Sigmoid colon (tissue), 7 donors: ENCODE measurements around the gene COLEC12. TPM values are rescaled to one million over a fixed set of nuclear protein-coding genes. Genes with fewer than 3 reads are reported as not detected.
A peak's percentile ranks its signal among the peaks of the same experiment; 100 is the strongest.

Experiments
- DNase-seq: peaks from one replicate; pipeline ENCODE4 v3.0.0-alpha.2; 2019
- H3K27ac ChIP-seq, 4 donors: fragments of 200-600 bp; sonication (generic); one replicate each; pipeline ENCODE4 v1.5.1; 2016 to 2019; ENCODE audit warnings: mild to moderate bottlenecking in 1 of 4
- H3K27me3 ChIP-seq, 3 donors: fragments of 200-600 bp; sonication (generic); one replicate each; pipeline ENCODE4 v1.5.1; 2019; ENCODE audit warnings: mild to moderate bottlenecking in 1 of 3
- H3K36me3 ChIP-seq, 4 donors: fragments of 200-600 bp; sonication (generic); one replicate each; pipeline ENCODE4 v1.5.1; 2016 to 2019
- H3K4me1 ChIP-seq, 4 donors: fragments of 200-600 bp; sonication (generic); one replicate each; pipeline ENCODE4 v1.5.1; 2017 to 2019
- H3K4me3 ChIP-seq, 4 donors: fragments of 200-600 bp; sonication (generic); one replicate each; pipeline ENCODE4 v1.5.1; 2017 to 2019; ENCODE audit warnings: mild to moderate bottlenecking in 2 of 4, moderate library complexity in 1 of 4
- H3K9me3 ChIP-seq, 4 donors: fragments of 200-600 bp in 3 of 4; sonication (generic) in 3 of 4; one replicate each; pipeline versions ENCODE4 v1.5.1 to v1.6.1; 2013 to 2019
- EP300 ChIP-seq, 4 donors: sonication (generic); formaldehyde crosslinking; IDR thresholded peaks; one replicate each; pipeline ENCODE4 v1.6.1; 2017; ENCODE audit warnings: antibody characterized with exemption in 4 of 4
- POLR2A ChIP-seq, 2 donors: fragments of 450-650 bp; IDR thresholded peaks; one replicate each; pipeline ENCODE4 v1.6.1; 2016; ENCODE audit warnings: antibody characterized with exemption in 2 of 2, mild to moderate bottlenecking in 2 of 2, moderate library complexity in 2 of 2
- POLR2AphosphoS5 ChIP-seq, 4 donors: sonication (generic); formaldehyde crosslinking; IDR thresholded peaks; one replicate each; pipeline ENCODE4 v1.6.1; 2017; ENCODE audit warnings: antibody characterized with exemption in 4 of 4
- WGBS, 2 donors: extraction: QIAGEN DNeasy Blood & Tissue Kit; methylation state at CpG; one replicate each; pipeline ENCODE4 v1.1.7; 2013; 5-methylcytosine and 5-hydroxymethylcytosine counted together
- intact Hi-C: fragments of 100-400 bp; cut with DNase I; formaldehyde crosslinking; loops from one replicate; pipeline ENCODE4 v1.15.1; 2023
- polyA plus RNA-seq, 3 donors: library from polyadenylated mRNA; stranded (reverse); fragments of 200-250 nt; gene quantifications; one replicate each; pipeline ENCODE4 v1.2.3, GENCODE V29; 2013
- total RNA-seq, 4 donors: library from RNA; depleted of rRNA; stranded (reverse); fragments of >200 nt; gene quantifications; one replicate each; pipeline ENCODE4 v1.1.0, GENCODE V29; 2016
- TF ChIP-seq, protein P1 (sequence below), 4 experiments: fragments of 450-650 bp in 3 of 4; fragments of 200-600 bp in 1 of 4; IDR thresholded peaks; one replicate each; pipeline ENCODE4 v1.5.1; 2016 to 2019; ENCODE audit warnings: antibody characterized with exemption in 4 of 4, mild to moderate bottlenecking in 3 of 4, moderate library complexity in 2 of 4
- donor health status: healthy with polysubstance abuse.
- donor health status: Bipolar disorder and iron deficiency.
- donor health status: healthy.

Gene COLEC12
- total and polyA plus RNA-seq, 7 donors: 0.69 to 24.7 (median 15.9) TPM

DNA sequence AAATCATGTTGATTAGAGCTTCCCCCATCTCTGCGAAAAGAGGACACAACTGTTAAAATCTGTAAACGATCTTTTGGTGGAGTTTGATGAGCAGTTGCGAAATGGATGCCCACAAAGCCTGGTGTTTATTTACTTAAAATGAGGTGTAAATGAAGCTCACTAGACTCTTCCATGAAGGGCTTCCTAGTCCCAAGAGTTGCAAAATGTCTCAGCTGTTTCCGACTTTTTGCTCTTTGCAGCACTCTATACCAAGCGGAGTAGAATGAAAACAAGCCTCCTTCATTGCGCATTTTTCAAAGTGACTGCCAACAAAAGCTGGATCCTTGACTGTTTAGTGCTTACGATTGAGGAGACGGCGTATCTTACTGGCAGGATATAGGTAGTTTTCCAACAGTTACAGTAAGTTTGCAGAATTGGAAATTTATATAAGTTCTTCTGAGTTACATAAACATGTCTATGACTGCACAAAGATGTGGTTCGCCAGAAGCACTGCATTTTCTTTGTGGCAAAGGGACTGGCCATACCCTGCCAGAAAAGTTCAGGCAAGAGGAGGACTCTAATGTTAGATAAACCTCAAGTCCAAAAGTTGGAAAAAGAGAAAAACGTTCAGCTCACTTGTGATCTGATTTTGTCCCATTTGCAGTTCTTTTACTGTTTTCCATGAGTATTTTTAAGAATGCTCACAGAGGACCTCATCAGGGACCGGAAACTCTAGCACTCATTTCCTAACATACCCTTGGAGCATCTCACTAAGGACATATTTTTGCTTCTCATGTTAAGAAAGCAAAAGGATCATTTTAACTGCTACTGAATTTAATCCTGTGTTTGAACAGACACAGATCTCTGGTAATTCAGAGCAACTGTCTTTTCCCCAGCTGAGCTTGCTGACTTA lies 42.7 kb downstream of the COLEC12 start:
- no peak for TF ChIP-seq POLR2A (IDR thresholded peaks at IDR 0.05)
- TF ChIP-seq, protein P1, sequence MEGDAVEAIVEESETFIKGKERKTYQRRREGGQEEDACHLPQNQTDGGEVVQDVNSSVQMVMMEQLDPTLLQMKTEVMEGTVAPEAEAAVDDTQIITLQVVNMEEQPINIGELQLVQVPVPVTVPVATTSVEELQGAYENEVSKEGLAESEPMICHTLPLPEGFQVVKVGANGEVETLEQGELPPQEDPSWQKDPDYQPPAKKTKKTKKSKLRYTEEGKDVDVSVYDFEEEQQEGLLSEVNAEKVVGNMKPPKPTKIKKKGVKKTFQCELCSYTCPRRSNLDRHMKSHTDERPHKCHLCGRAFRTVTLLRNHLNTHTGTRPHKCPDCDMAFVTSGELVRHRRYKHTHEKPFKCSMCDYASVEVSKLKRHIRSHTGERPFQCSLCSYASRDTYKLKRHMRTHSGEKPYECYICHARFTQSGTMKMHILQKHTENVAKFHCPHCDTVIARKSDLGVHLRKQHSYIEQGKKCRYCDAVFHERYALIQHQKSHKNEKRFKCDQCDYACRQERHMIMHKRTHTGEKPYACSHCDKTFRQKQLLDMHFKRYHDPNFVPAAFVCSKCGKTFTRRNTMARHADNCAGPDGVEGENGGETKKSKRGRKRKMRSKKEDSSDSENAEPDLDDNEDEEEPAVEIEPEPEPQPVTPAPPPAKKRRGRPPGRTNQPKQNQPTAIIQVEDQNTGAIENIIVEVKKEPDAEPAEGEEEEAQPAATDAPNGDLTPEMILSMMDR (IDR thresholded peaks at IDR 0.05): no peak
- no peak for TF ChIP-seq POLR2AphosphoS5 (IDR thresholded peaks at IDR 0.05)
- no peak for TF ChIP-seq EP300 (IDR thresholded peaks at IDR 0.05)
- Histone ChIP-seq H3K36me3 (no peaks in the 10 kb centered on the region), H3K27ac (peak overlapping the region; percentile 74 to 86 (median 82)), H3K27me3 (no peaks in the 10 kb centered on the region), H3K4me3 (no peak overlapping the region), H3K9me3 (no peaks in the 10 kb centered on the region), H3K4me1 (peaks cover 0 to 51% (median 35%) of the 10 kb centered on the region in 4 donors)
- no peak for DNase-seq
- 67 to 74% methylated on average over 12 of the region's 12 CpGs for WGBS, 2 donors
- intact Hi-C loops: loop anchor here (5.0 kb wide), 2 partner anchors 80 to 115 kb away; no protein-coding TSS in a partner anchor

DNA sequence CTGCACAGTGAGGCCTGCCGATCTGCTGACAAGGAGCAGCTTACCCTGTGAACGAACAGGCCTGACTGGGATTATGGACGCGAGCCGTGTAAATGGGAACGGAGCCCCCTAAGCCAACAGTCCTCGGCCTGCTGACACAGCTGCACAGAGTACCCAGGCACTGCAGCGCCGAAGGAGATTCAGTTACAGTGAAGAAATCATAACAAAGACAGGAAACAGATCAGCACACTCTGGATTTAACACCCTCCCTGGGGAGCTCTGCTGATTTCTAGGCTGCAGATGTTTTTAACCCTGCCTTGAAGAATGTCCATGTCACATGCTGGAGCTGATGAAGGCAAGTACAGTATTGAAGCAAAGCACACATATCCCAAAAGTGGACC lies 43.4 kb downstream of the COLEC12 start:
- Histone ChIP-seq H3K27ac (peak overlapping the region; percentile 74 to 86 (median 82)), H3K27me3 (no peaks in the 10 kb centered on the region), H3K36me3 (no peaks in the 10 kb centered on the region), H3K9me3 (no peaks in the 10 kb centered on the region), H3K4me3 (peak overlapping the region; percentile 7 to 30 (median 22)), H3K4me1 (peaks cover 0 to 50% (median 34%) of the 10 kb centered on the region in 4 donors)
- peak; percentile 82 for DNase-seq
- 26 to 65% methylated on average over 9 of the region's 9 CpGs for WGBS, 2 donors
- intact Hi-C loops: loop anchor here (5.0 kb wide), 2 partner anchors 80 to 115 kb away; no protein-coding TSS in a partner anchor
- TF ChIP-seq POLR2A (IDR thresholded peaks at IDR 0.05) (no peak), POLR2AphosphoS5 (IDR thresholded peaks at IDR 0.05) (peak in 3 of 4 donors; percentile 20 to 52 (median 23))

DNA sequence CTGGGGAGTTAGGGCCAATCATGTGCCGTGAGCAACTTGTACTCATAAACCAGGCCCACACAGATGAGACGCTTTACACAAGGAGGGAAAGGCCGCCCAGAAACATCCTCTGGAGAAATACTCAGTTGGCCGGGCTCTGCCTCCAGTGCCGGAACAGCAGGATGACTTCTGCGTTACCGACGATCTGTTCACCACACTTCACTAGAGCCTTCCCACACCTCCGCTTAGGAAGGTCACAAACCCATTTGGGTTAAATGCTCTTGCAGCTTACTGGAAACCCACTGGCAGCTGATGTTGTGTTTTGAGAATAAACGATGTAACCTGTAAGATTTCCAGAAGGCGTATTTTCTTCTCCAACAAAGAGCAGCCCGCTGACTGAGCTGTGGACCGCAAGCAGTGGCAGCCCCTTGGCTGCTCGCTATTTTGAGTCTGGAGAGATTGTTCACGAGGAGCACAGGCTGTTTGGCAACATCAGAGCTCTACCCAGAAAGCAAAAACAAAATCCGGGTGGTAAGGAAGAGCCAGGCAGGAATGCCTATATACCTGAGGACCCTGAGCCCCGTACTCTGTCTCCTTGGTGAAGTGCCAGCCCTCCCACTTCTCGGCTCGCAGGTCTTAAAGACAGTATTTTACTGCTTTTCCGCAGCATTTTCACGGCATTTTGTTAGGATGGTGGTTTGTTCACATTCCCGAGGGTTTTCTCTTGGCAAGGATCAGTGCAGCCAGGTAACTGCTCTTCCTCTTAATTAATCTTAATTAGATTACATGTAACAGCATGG lies 44.0 kb downstream of the COLEC12 start:
- H3K4me1 ChIP-seq: peaks cover 0 to 50% (median 34%) of the 10 kb centered on the region in 4 donors
- intact Hi-C loops: loop anchor here (5.0 kb wide), 2 partner anchors 79 to 114 kb away; no protein-coding TSS in a partner anchor
- TF ChIP-seq, protein P1 (IDR thresholded peaks at IDR 0.05): no peak
- TF ChIP-seq EP300 (IDR thresholded peaks at IDR 0.05) (peak in 2 of 4 donors; percentile 10 to 30), POLR2AphosphoS5 (IDR thresholded peaks at IDR 0.05) (peak; percentile 49 to 83 (median 64))
- H3K4me3 ChIP-seq: peak overlapping the region; percentile 7 to 30 (median 22)
- peaks cover 0 to 5% (median under 1%) of the 10 kb centered on the region in 4 donors for H3K9me3 ChIP-seq
- H3K27ac ChIP-seq: peak overlapping the region; percentile 74 to 86 (median 82)
- peak; percentile 93 for DNase-seq
- WGBS, 2 donors: 72 to 77% methylated on average over 22 of the region's 22 CpGs
- no peaks in the 10 kb centered on the region for H3K36me3 ChIP-seq
- H3K27me3 ChIP-seq: no peaks in the 10 kb centered on the region

DNA sequence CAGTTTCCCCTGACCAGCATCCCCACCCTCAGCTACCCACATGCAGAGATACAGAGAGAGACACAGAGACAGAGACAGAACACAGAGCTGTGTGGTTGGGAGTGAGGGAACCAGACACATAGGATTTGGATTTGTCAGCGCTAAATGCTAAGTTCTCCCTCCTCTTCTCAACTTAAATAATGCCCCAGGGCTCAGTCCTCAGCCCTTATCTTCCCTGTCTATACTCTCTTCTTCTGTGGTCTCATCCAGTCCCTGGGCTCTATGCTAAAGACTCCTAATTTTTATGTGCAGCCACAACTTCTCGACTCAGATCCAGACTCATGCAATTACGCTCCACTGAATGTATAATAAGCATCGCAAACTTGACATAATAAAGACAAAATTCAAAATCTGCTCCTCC lies 47.1 kb downstream of the COLEC12 start:
- peaks cover 0 to 29% (median 27%) of the 10 kb centered on the region in 4 donors for H3K4me1 ChIP-seq
- 92 to 95% methylated on average over 4 of the region's 4 CpGs for WGBS, 2 donors
- no peak overlapping the region for H3K27ac ChIP-seq
- no peak for TF ChIP-seq POLR2AphosphoS5 (IDR thresholded peaks at IDR 0.05)
- no peak for TF ChIP-seq POLR2A (IDR thresholded peaks at IDR 0.05)
- no peak for TF ChIP-seq EP300 (IDR thresholded peaks at IDR 0.05)
- TF ChIP-seq, protein P1 (IDR thresholded peaks at IDR 0.05): no peak
- no peaks in the 10 kb centered on the region for H3K27me3 ChIP-seq
- intact Hi-C loops: no loop called here
- peaks cover 0 to 12% (median 3%) of the 10 kb centered on the region in 4 donors for H3K9me3 ChIP-seq
- no peak for DNase-seq
- H3K36me3 ChIP-seq: no peaks in the 10 kb centered on the region
- H3K4me3 ChIP-seq: no peak overlapping the region
